NCI-H748 (cell line): ENCODE measurements around the gene CELF4.
A peak's percentile ranks its signal among the peaks of the same experiment; 100 is the strongest.

Experiments
- DNase-seq: peaks from one replicate; lab custom pipeline; 2025; ENCODE audit not compliant: unreplicated experiment; lab: John Stamatoyannopoulos, UW

The CELF4 gene

DNA sequence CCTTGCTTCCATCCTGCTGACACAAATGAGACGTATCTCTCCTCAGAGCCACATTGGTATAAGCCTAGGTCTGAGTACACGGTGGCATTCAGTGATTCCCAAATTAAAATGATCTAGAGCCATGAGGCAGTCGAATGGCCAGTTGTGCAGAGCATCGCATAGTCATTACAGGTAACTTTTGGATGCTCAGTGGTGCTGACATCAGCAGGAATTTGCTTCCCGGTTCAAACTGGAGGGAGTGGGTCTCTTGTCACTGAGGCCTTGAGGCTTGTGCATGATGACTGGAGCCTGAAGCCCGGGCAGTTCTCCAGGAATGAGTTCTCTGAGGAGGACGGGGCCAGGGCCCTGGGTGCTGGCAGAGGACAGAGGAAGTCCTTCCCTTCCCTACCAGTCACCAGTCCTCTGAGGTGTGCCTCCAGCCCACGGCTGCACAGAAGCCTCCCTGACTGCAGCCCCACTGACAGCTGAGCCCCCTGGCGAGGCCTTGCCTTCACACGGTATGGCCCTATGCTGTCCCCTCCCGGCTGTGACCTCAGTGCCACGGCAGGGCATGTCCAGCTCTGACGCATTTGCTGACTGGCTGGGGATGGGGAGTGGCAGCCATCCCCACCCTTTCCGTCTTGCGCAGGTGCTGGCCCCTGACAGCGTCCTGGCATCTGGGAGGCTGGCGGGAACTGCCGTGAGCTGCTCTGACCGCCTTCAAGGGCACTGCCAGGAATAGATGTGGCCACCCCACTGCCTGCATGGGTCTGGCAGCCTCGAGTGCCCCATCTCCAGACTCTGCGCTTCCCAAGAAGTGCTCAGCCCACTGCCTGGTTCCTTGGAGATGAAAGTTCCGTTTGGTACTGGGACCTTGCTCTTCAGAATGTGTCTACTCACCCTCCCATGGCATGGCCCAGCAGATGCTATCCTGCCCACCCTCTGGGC is 117.4 kb downstream of the CELF4 start:
- DNase-seq: no peak

DNA sequence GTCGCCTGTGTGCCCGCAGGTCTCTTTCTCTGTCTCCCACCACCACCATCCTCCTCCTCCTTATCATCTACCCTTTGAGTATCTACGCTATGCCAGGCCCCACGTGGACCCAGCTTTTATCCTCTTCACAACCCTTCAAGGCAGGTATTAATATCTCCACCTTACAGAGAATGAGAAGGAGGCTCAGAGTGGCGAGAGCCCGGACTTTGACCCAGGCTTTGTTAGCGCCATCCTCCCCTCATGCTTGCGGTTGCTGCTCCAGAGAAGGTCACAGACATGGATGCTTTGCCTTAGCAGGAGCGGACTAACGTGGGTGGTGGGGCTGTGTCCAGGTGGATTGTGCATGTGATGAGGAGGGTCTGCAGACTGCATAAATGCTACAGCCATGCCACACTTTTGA is 119.8 kb downstream of the CELF4 start:
- DNase-seq: no peak

DNA sequence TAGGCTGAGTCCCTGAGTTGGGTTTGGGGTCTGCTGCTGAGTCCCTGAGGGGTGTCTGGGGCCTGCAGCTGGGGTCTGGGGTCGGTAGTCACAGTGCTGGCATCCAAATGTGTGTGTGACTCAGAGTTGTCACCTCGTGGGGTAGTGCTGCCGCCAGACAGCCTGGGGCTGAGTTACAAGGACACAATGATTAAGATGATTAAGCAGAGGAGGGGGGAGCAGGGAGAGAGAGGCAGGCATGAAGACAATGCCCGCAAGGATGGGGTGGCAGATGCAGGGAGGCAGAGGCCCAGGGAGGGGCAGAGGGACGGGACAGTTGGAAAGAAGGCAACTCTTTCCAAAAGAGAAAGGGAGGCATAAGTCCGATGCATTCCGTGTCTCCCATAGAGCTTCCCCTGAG is 120.2 kb downstream of the CELF4 start:
- DNase-seq: peak; percentile 27

DNA sequence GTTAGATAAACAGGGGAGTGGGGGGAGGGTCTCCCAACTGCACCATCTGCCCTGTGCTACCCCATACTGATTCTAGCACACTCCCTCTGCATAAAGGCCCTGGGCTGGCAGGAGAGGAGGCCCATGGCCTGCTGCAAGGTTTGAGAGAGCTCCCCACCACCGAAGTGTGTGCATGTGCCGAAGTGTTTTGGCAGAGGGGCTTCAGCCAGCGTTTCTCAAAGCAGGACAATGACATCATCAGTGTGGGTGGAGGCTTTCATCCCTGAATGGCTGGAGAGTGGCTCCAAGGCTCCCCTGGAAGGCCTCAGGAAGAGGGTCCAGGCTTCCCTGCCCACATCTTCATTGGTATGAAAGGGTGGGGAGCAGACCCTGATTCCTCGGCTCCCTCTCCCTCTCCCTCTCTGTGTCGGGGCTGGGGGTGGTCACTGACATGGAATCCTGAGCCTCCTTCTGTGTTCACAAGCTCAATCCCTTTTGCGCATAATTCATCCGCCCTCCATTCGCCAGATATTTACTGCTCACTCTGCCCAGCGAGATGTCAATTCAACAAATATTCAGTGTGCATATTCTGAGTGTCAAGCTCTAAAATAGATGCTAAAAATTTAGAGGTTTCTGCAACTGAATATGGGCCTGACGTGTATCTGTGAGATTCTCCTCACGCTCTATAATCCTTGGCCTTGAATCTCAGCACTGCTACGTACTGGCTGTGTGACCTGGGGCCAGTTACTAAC is 122.1 kb downstream of the CELF4 start:
- peak; percentile 48 for DNase-seq

DNA sequence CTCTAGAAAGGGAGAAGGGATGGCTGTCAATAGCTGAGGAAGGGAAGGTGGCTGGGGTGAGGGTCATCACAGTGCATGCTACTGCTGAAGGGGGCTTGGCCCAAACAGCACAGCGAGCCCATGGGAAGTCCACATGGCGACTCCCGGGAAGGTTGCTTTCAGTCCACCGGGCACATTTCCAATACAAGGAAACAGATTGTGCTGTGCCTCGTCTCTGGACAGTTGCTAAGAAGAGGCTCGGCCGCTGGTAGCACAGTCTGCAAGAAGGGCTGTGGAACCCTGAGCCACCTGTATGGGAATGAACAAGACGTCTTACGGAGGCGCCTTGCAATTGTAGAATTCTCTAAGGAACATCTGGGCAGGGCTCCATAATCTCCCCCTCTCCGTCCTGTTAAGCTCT is 123.1 kb downstream of the CELF4 start:
- no peak for DNase-seq

DNA sequence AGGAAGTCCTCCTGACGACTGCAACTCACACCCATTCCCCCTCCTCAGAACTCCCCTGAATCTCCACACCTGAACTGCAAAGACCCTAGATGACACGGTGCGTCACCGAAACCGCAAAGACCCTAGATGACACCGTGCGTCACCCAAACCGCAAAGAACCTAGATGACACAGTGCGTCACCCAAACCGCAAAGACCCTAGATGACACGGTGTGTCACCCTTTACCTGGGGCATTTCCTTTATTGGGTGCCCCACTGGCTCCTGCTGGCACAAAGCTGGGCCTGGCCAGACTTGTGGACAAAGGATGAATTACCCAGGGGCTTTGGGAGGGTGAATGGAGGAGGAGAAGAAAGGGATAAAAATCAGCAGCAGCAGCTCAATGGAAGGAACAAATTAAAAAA is 123.8 kb downstream of the CELF4 start:
- peak; percentile 44 for DNase-seq

DNA sequence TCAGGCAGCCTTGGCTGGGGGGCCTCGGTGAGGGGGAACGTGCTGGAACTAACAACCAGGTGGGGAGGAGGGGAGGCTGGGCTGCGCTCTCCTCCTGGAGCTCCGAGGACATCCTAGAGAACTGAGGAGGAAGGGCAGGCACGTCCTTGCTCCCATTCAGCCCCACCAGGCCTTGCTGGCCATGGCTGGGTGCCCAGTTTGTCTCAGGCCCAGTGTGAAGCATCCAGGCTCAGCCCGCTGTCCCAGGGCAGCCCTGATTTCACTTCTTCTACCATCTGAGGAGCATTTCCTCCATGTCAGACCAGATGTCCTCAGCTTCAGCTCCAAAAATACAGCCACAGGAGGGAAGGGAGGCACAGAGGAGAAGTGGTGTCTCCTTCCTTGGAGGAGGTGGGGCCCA is 125.4 kb downstream of the CELF4 start:
- DNase-seq: no peak

DNA sequence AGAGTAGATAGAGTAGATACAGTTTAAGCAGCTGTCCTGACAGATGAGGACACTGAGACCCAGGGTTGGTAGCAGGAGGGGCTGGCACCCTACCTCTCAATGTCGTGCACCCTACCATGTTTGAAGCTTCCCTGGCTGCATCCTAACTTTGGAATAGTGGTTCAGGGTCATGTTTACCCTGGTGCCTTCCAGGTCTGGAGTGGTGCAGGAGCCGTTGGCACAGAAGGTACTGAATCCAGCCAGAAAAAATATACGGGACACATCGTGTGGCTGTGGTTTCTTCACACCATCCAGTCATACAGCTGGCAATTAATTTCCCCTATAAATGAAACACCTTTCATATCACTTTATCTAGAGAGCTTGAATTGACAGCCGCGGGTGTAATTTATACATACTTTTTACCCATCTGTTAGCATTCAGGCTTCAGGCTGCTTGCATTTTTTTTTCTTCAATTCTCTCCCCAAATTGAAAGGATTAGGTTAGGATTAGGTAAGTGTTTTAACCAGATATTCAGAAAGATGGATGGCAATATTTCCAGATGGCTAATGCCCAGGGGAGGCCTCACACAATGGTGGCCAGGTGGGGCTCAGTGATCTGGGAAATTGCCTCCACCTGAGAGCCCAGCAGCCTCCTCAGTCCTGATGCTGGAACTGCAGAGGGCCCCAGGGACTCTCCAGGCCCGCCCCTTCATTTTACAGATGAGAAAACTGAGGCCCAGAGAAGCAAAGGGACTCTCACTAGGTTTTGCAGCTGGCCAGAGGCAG is 127.0 kb downstream of the CELF4 start:
- DNase-seq: no peak

DNA sequence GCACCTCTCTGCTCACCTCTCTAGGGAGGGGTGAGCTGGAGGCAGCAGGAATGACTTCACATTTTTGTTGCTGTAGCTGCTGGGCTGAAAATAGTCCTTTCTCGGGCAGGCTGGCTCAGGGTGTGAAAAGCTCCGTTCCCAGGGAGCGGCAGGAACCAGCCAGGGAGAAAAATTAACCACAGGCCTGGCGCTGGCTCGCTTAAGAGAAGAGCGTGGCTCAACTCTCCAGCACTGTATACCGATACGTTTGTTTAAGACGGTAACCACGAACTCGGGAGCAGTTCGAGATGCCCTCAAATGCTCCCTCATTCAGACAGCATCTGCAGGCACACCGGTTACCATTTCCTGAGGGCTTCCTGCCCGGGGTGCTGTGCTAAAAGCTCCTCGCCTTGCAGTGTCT is 129.6 kb downstream of the CELF4 start:
- DNase-seq: no peak

DNA sequence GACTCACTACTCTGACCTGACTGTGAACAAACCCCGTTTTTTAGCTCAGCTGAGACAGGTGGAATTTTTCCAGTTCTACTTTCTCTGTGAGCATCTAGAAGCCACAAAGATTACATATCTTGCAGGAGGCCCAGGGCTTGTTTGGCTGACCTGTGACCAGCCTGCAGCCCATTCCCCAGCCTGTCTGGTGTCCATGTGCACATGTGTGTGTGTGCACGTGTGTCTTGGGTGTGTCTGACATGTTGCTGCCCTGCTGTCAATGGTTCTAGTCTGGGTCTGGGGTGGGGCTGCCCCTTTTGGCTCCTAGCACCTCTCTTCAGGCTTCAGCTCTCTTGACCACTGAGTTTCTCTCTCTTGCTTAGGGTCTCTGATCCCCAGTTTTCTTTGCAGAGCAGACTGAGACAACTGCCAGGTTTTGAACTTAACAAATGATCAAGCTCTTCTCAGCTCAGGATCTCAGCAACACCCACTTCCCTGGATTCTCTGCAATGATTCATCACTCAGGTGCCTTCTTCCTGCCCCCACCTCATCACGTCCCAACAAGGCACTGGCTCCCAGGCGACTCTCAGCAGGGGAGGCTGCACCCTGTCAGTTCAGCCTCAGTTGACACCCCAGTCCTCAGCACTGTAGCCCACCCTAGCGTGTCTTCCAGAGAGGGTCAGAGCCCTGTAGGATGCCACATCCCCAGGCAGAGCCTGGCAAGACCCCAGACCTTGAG is 130.3 kb downstream of the CELF4 start:
- no peak for DNase-seq

DNA sequence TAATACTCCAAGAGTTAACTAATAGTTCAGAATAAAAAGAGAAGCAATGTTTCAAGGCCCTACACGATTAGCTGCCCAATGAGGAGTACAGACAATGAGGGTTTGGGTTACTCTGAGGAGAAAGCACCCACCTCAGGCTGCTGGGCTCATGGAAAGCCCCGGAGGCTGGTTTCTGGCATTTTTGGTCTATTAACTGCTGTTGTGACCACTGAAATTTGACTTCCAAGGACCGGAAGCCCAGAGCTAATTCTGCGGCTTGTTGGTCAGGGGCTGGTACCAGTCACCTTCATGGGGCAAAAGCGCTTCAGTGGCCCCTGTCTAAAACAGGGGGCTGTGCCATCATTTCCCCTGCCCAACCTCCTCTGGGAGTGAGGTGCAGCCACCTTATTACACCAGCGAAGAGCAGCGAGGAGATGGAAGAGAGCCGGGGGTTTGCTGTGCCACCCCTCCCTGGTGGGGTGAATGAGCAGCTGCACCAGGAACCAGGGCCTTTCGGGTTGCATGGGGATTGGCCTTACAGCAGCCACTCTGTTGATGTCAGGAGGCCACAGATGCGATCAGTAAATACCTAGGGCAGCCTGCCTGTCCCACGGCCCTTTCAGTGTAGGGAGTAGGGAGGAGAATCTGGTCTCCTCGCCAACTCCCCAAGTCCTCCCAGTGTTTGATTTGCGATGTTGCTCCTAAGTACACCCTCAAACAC is 131.3 kb downstream of the CELF4 start:
- no peak for DNase-seq

DNA sequence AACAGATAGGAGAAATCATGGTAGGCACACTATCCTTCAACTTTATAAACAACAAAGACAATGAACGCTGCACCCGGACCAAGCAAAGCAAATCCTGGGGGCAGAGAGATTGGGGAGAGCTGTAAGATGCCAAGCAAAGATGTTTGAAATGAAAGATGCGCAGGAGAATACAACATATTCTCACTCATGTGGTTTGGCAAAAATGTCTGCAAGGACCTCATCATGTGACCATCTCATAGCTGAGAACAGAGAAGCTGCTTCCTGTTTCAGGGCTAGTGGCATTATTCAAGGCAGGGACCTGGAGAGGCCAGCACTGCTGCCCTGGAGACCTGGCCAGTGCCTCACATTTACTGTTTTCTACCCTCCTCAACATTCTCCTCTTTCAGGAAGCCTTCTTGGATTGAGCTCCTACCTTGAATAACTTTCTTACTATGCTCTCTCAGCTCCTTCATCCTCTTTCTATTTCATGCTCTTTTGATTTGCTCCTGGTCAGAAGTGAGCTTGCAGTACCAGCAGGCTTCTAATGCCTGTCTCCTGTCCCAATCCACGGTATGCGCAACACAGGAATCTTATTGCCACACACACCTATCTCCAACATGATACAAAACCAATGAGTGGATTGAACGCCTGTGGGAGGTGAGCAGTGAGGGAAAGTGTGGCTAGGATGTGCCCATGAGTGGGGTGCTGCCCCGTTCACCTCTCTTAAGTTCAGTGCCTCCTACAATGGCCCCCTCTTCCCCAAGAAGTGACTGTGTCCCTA is 133.0 kb downstream of the CELF4 start:
- no peak for DNase-seq

DNA sequence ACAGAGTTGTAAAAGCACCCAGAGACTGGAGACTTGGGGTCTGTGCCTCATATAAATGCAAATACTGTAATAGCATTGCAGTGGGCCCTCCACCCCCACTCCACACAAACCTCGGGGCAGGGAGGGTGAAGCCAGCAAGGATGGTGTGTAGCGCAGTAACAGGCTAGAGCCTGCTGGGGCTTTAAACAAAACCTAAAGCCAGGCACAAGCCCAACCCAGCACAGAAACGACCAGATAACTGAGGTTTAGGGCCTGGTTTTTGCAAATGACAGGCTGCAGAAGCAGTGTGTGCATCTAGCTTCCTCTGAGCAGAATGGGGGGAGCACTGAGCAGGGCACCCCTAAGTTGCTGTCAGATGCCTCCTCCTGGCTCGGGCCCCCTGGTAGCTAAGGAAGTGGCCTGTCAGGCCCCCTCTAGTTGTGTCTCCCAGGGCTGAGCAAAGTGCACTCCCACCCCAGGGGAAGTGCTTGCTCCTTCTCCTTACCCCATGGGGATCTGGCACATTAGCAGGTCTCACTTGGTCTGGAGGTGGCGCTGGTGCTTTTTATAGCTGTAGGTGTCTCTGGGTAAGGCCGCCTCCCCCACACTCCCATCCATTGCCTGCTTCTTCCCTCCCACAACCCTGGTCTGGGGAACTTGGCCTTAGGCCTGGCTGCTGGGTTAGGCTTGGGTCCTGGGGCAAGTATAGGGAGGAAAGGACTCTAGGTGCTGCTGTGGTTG is 135.1 kb downstream of the CELF4 start:
- DNase-seq: peak; percentile 32

DNA sequence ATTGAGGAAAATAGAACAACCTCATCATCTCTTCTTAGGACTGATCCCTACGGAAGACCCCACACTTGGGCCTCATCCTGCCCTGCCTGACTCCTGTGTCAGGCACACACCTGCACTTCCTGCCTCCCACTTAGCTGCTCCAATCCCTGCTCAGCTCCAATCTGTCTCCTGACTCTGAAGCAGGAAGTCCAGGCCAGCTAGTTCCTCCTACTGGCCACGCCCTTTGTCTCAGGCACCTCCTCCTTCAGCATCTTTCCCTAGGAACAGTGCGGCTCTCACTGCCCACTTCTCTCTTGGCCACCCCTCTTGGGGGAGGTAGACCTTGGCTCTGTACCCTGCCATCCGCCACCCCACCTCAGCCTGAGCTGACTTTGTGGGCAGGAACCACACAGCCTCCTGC is 135.8 kb downstream of the CELF4 start:
- peak; percentile 71 for DNase-seq

DNA sequence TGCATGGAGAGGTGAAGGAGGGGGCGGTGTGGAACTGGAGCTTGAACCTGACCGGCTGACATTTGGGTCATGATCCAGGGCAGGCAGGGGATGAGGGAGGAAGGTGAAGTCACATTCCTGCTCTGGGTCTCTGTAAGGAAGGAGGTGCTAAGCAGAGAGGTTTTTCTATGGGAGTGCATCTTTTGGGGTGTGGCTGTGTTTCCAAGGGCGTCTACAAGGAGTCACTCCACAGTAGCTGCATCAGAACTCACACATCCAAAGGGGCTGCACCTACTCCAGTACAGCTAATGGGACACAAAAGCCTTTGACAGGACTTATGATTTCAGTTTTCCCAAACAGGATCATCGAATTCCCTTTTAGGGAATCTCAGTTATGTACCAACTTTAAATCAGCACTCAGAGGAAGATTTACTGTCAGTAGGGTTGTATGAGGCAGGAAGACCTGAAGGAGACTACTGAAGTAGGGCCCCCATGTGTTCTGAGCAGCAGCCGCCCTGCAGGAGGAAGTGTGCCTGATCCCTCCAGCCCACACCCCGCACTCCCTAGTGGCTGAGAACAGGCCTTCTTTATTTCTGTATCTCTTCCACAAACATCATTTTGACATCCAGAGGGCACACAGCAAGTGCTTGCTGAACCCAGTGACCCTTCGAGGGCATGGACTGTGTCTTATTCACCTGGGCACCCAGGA is 137.2 kb downstream of the CELF4 start:
- no peak for DNase-seq

DNA sequence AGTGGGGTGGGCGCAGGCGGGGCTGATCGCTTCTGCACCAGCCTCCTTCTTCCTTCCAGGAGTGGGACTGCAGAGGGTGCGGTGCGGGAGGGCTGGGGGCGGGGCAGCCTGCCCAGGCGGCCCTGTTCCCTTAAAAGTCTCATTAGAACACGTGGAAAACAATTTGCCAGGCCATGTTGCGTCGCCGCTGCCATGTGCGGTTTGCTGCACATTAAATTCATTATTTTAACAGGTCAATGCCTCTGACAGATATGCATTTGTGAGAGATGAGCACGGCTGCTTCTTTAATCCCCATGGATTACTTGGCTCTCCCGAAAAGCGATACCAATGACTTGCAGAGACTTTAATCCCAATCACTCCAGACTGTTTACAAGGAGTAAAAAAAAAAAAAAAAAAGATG is 139.0 kb downstream of the CELF4 start:
- DNase-seq: no peak

DNA sequence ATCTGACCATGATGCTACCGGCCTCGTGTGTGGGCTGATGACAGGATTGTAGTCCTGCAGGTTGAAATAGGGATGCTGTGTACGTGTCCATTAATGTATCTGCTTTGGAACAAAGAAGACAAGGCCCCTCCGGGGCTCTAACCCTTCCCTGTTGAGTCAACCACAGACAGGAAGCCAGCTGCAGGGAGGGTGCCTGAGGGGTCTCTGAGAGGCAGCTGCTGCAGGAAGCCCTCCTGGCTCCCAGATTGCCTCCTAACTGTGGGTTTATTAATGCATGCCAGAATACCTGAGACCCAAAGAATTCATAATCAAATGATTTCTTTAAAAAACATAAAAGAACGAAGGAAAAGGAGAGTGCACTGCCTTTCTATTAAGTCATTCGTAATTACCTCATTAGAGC is 140.4 kb downstream of the CELF4 start:
- DNase-seq: no peak

DNA sequence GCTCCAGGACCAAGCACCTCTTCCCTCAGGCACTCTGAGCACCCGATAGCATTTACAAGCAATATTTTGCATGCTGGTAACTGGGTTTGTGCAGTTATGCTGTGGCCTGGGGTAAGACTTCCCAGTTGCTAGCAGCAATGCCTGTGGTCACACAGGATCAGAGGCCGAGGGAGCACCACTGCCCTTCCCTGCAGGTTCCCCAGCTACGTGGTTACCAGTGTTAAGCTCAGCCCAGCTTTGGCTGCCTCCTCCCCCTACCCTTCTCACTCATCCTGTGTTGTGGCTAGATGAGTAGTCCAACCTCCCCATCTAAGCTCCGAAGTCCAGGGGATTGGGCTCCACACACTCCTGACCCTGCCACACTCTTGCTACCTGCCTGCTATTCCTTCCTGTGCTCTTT is 141.1 kb downstream of the CELF4 start:
- no peak for DNase-seq
